H1 (cell line): Measurements from ENCODE around the gene AKR1B1. TPM values are rescaled to one million over a fixed set of nuclear protein-coding genes. Genes with fewer than 3 reads are reported as not detected.

Experiments used
- CTCF ChIA-PET: fragments of 300-600 bp; sonication (Branson Sonifier 250); formaldehyde crosslinking; loops from one replicate; lab custom pipeline; 2021; ENCODE audit not compliant: partially characterized antibody; lab: Charles Lee
- POLR2A ChIA-PET: fragments of 300-600 bp; sonication (Branson Sonifier 250); formaldehyde crosslinking; loops from one replicate; lab custom pipeline; 2021; ENCODE audit warnings: inconsistent platforms; ENCODE audit not compliant: partially characterized antibody; lab: Charles Lee
- DNase-seq, 2 experiments: peaks; one replicate each; pipeline versions ENCODE4 v3.0.0 to v3.0.0-alpha.2; 2010 to 2022; ENCODE audit warnings: low spot score in 2 of 2, low read depth in 1 of 2, mixed read lengths in 1 of 2
- FAIRE-seq: peaks from 2 replicates; lab custom pipeline; 2011; peaks lifted over from hg19 to GRCh38; lab: Jason Lieb, UNC
- H2AFZ ChIP-seq: 2 replicates; pipeline ENCODE4 v1.8.1; 2012; ENCODE audit warnings: low read length, inconsistent platforms
- H2AK5ac ChIP-seq: 2 replicates; pipeline ENCODE4 v1.6.1; 2013; ENCODE audit warnings: low read depth, low read length
- H2BK120ac ChIP-seq: replicated peaks from 2 replicates; pipeline ENCODE3; 2013; ENCODE audit warnings: low read depth, low read length, inconsistent platforms
- H2BK12ac ChIP-seq: 2 replicates; pipeline ENCODE4 v1.6.1; 2013; ENCODE audit warnings: low read depth, low read length
- H2BK15ac ChIP-seq: 2 replicates; pipeline ENCODE4 v1.6.1; 2013; ENCODE audit warnings: low read length
- H2BK20ac ChIP-seq: 2 replicates; pipeline ENCODE4 v1.6.1; 2013; ENCODE audit warnings: low read length
- H2BK5ac ChIP-seq: 2 replicates; pipeline ENCODE4 v1.6.1; 2013; ENCODE audit warnings: low read depth, low read length
- H3K14ac ChIP-seq: 2 replicates; pipeline ENCODE4 v1.6.1; 2013; ENCODE audit warnings: inconsistent platforms; ENCODE audit not compliant: insufficient read length
- H3K18ac ChIP-seq: 2 replicates; pipeline ENCODE4 v1.6.1; 2013; ENCODE audit warnings: low read length; ENCODE audit errors: extremely low read depth
- H3K23ac ChIP-seq: 2 replicates; pipeline ENCODE4 v1.6.1; 2013; ENCODE audit warnings: inconsistent platforms; ENCODE audit not compliant: insufficient read length
- H3K23me2 ChIP-seq: 2 replicates; pipeline ENCODE4 v1.6.1; 2013; ENCODE audit warnings: low read depth, low read length
- H3K27ac ChIP-seq: 2 replicates; pipeline ENCODE4 v1.6.1; 2011; ENCODE audit warnings: low read depth, low read length, inconsistent platforms
- H3K27me3 ChIP-seq, 4 experiments: replicated peaks in 1 of 4; 1 replicate in 1 of 4; 2 replicates in 3 of 4; pipeline versions ENCODE4 v1.6.1 to v1.8.1; 2011 to 2013; ENCODE audit warnings: low read length in 3 of 4, mild to moderate bottlenecking in 3 of 4, inconsistent platforms in 2 of 4, mixed read lengths in 2 of 4, moderate library complexity in 1 of 4; ENCODE audit not compliant: control insufficient read depth in 3 of 4, insufficient read depth in 3 of 4; ENCODE audit errors: extremely low read depth in 1 of 4
- H3K36me3 ChIP-seq, 4 experiments: 2 replicates each; pipeline versions ENCODE4 v1.6.1 to v1.8.1; 2011 to 2013; ENCODE audit warnings: mild to moderate bottlenecking in 4 of 4, low read length in 3 of 4, moderate library complexity in 2 of 4, control low read depth in 1 of 4, inconsistent platforms in 1 of 4; ENCODE audit not compliant: insufficient read depth in 4 of 4, control insufficient read depth in 2 of 4
- H3K4ac ChIP-seq: replicated peaks from 2 replicates; pipeline ENCODE3; 2013; ENCODE audit warnings: low read length, low read depth, mixed read lengths, inconsistent platforms; ENCODE audit not compliant: insufficient read length
- H3K4me1 ChIP-seq, 4 experiments: replicated peaks in 1 of 4; 1 replicate in 1 of 4; 2 replicates in 3 of 4; pipeline versions ENCODE4 v1.6.1 to v1.8.1; 2011 to 2013; ENCODE audit warnings: low read length in 3 of 4, inconsistent platforms in 2 of 4, mixed read lengths in 1 of 4; ENCODE audit not compliant: insufficient read depth in 4 of 4, control insufficient read depth in 3 of 4
- H3K4me2 ChIP-seq, 2 experiments: 2 replicates each; pipeline versions ENCODE4 v1.6.1 to v1.8.1; 2011 to 2013; ENCODE audit warnings: low read depth in 2 of 2, low read length in 2 of 2, control low read depth in 1 of 2, inconsistent platforms in 1 of 2, mild to moderate bottlenecking in 1 of 2; ENCODE audit not compliant: insufficient read depth in 1 of 2
- H3K4me3 ChIP-seq, 4 experiments: fragments of 200-600, 300-600 bp in 1 of 4; sonication (generic), shearing (Covaris generic), sonication (Bioruptor Twin) in 1 of 4; 2 replicates each; pipeline versions ENCODE4 v1.5.1 to v1.8.1; 2011 to 2016; ENCODE audit warnings: low read length in 4 of 4, low read depth in 3 of 4, control low read depth in 2 of 4, inconsistent platforms in 2 of 4, mild to moderate bottlenecking in 2 of 4, mixed read lengths in 1 of 4, moderate library complexity in 1 of 4; ENCODE audit not compliant: insufficient read depth in 2 of 4; ENCODE audit errors: extremely low read depth in 1 of 4
- H3K56ac ChIP-seq: replicated peaks from 2 replicates; pipeline ENCODE3; 2013; ENCODE audit warnings: low read depth, mild to moderate bottlenecking, mixed read lengths, low read length, inconsistent platforms; ENCODE audit not compliant: insufficient read length
- H3K79me1 ChIP-seq: 2 replicates; pipeline ENCODE4 v1.6.1; 2013; ENCODE audit warnings: low read depth, low read length, control low read depth
- H3K79me2 ChIP-seq, 2 experiments: 2 replicates each; pipeline versions ENCODE4 v1.6.1 to v1.8.1; 2012 to 2013; ENCODE audit warnings: low read length in 2 of 2, mild to moderate bottlenecking in 2 of 2, inconsistent platforms in 1 of 2; ENCODE audit not compliant: insufficient read depth in 2 of 2, control insufficient read depth in 1 of 2
- H3K9ac ChIP-seq, 4 experiments: replicated peaks in 1 of 4; 1 replicate in 1 of 4; 2 replicates in 3 of 4; pipeline versions ENCODE4 v1.6.1 to v1.8.1; 2011 to 2013; ENCODE audit warnings: low read depth in 3 of 4, low read length in 3 of 4, control low read depth in 2 of 4, mild to moderate bottlenecking in 2 of 4, moderate library complexity in 2 of 4, inconsistent platforms in 1 of 4; ENCODE audit errors: extremely low read depth in 1 of 4
- H3K9me3 ChIP-seq, 2 experiments: 2 replicates each; pipeline versions ENCODE4 v1.6.1 to v1.8.1; 2012 to 2013; ENCODE audit warnings: mild to moderate bottlenecking in 2 of 2, moderate library complexity in 2 of 2, control low read depth in 1 of 2, inconsistent platforms in 1 of 2, low read depth in 1 of 2, low read length in 1 of 2, mixed read lengths in 1 of 2; ENCODE audit not compliant: insufficient read depth in 2 of 2
- H4K20me1 ChIP-seq, 2 experiments: replicated peaks in 1 of 2; 2 replicates each; pipeline versions ENCODE3 to v1.8.1; 2011 to 2013; ENCODE audit warnings: inconsistent platforms in 2 of 2, low read length in 2 of 2, mild to moderate bottlenecking in 1 of 2; ENCODE audit not compliant: insufficient read depth in 2 of 2, control insufficient read depth in 1 of 2
- H4K5ac ChIP-seq: 2 replicates; pipeline ENCODE4 v1.6.1; 2013; ENCODE audit warnings: low read length, low read depth, mixed read lengths, inconsistent platforms; ENCODE audit not compliant: insufficient read length
- H4K8ac ChIP-seq: 2 replicates; pipeline ENCODE4 v1.8.0; 2013; ENCODE audit warnings: mild to moderate bottlenecking, moderate library complexity, low read length, inconsistent platforms; ENCODE audit not compliant: insufficient read depth; ENCODE audit errors: extremely low read depth
- H4K91ac ChIP-seq: replicated peaks from 2 replicates; pipeline ENCODE3; 2013; ENCODE audit warnings: low read length, mixed read lengths, inconsistent platforms; ENCODE audit not compliant: insufficient read length
- E2F6 ChIP-seq: IDR thresholded peaks from 2 replicates; pipeline ENCODE4 v1.6.1; 2012; ENCODE audit warnings: inconsistent platforms
- EGR1 ChIP-seq: IDR thresholded peaks from 2 replicates; pipeline ENCODE4 v1.6.1; 2011; ENCODE audit warnings: low read depth, low read length, borderline replicate concordance
- EP300 ChIP-seq, 2 experiments: IDR thresholded peaks; 1 replicate in 1 of 2; 2 replicates in 1 of 2; pipeline ENCODE4 v1.6.1; 2011 to 2012; ENCODE audit warnings: low read depth in 2 of 2, low read length in 2 of 2, mild to moderate bottlenecking in 2 of 2, borderline replicate concordance in 1 of 2, inconsistent platforms in 1 of 2, moderate library complexity in 1 of 2
- EZH2 ChIP-seq: fragments of 200-600 bp; sonication (generic); IDR thresholded peaks from 2 replicates; pipeline ENCODE4 v1.7.1; 2012; ENCODE audit warnings: low read depth, mild to moderate bottlenecking, moderate library complexity, low read length, inconsistent platforms; ENCODE audit not compliant: severe bottlenecking
- GABPA ChIP-seq: IDR thresholded peaks from 2 replicates; pipeline ENCODE4 v1.6.1; 2011; ENCODE audit warnings: mild to moderate bottlenecking, low read length, moderate library complexity, borderline replicate concordance; ENCODE audit not compliant: insufficient read depth
- MAFK ChIP-seq: IDR thresholded peaks from 2 replicates; pipeline ENCODE4 v1.6.1; 2012; ENCODE audit warnings: low read depth, mild to moderate bottlenecking, improper control_type of control experiment, low read length
- MAX ChIP-seq: IDR thresholded peaks from 2 replicates; pipeline ENCODE4 v1.6.1; 2012; ENCODE audit warnings: inconsistent platforms
- SIX5 ChIP-seq: IDR thresholded peaks from 2 replicates; pipeline ENCODE4 v1.6.1; 2011; ENCODE audit warnings: mild to moderate bottlenecking, low read depth, low read length
- SUZ12 ChIP-seq: fragments of 200-600 bp; sonication (generic); IDR thresholded peaks from 2 replicates; pipeline ENCODE4 v1.6.1; 2012; ENCODE audit warnings: mild to moderate bottlenecking, inconsistent platforms, low read length, moderate library complexity, mixed read lengths
- TAF7 ChIP-seq: optimal IDR thresholded peaks from 2 replicates; pipeline ENCODE3; 2011; ENCODE audit warnings: low read depth, mild to moderate bottlenecking, inconsistent platforms, low read length, moderate library complexity, borderline replicate concordance
- TCF12 ChIP-seq: IDR thresholded peaks from 2 replicates; pipeline ENCODE4 v1.6.1; 2011; ENCODE audit warnings: low read depth, mild to moderate bottlenecking, low read length
- ZNF274 ChIP-seq: IDR thresholded peaks from 2 replicates; pipeline ENCODE4 v1.7.0; 2012; ENCODE audit warnings: low read length, borderline replicate concordance; ENCODE audit errors: extremely low read depth
- WGBS, 2 experiments: shearing (Covaris generic) in 1 of 2; methylation state at CpG; one replicate each; pipeline versions ENCODE4 v1.1.6 to v1.1.7; 2013 to 2015; ENCODE audit warnings: low lambda C conversion rate in 2 of 2, mixed read lengths in 2 of 2, inconsistent platforms in 1 of 2, low coverage in 1 of 2, missing lambda C conversion rate in 1 of 2; ENCODE audit not compliant: insufficient replicate concordance in 2 of 2, insufficient coverage in 1 of 2, insufficient read length in 1 of 2; ENCODE audit errors: extremely low coverage in 1 of 2, missing lambda C conversion rate in 1 of 2; 5-methylcytosine and 5-hydroxymethylcytosine counted together
- polyA plus RNA-seq, 7 experiments: library from polyadenylated mRNA; depleted of rRNA in 3 of 7; stranded (reverse) in 5 of 7; unstranded in 2 of 7; fragments of >200 nt in 5 of 7; fragments of 200-250 nt in 2 of 7; gene quantifications; 1 replicate in 5 of 7; 2 replicates in 1 of 7; 4 replicates in 1 of 7; pipeline versions ENCODE4 v1.2.1 to v1.2.3, GENCODE V29; 2011 to 2013; ENCODE audit warnings: missing spikeins in 2 of 7, mixed read lengths in 2 of 7
- total RNA-seq: library from RNA; stranded (reverse); fragmentation: NEBNext Ultra II Directional; extraction: Animal tissue kit (Norgen Biotek cat#: 25700); gene quantifications from 2 replicates; pipeline ENCODE4 v1.2.1, GENCODE V29; 2021

The AKR1B1 gene
- total and polyA plus RNA-seq, 2 of the 8 experiments (the other 6 are each of a cell fraction or from before 2014, with no cell fraction given), result 195 to 273 TPM

GRCh38 chr7:134449680-134450079 lies 9.2 kb downstream of the AKR1B1 start:
- no peak overlapping the region for H3K18ac ChIP-seq
- H3K4me1 ChIP-seq, result no peaks in the 10 kb centered on the region; a peak in 1 of 7 replicates
- H4K5ac ChIP-seq, result no peak overlapping the region
- peaks cover 0 to 23% of the 10 kb centered on the region in 2 experiments; a peak in 3 of 4 replicates for H3K79me2 ChIP-seq
- peaks cover 10 to 22% of the 10 kb centered on the region in 2 experiments for H4K20me1 ChIP-seq
- H2BK5ac ChIP-seq, result no peak overlapping the region
- H3K23me2 ChIP-seq, result no peaks in the 10 kb centered on the region
- no peak overlapping the region for H4K8ac ChIP-seq
- no peak overlapping the region for H3K23ac ChIP-seq
- WGBS, 2 experiments, result 84% methylated on average over 7 of the region's 7 CpGs; no CpG with 5 or more reads in 1 of the 2 experiments
- H3K36me3 ChIP-seq, result peaks cover 31 to 64% (median 55%) of the 10 kb centered on the region in 4 experiments
- ChIA-PET CTCF (interaction anchor here (0.9 to 6.1 kb wide), 3 partner anchors 17 to 183 kb away, joined by 3 to 39 read pairs (median 11); no protein-coding TSS in a partner anchor), POLR2A (interaction anchor here (2.6 kb wide), 1 partner anchor 9 kb away, joined by 12 read pairs; the partner anchor contains the start of gene AKR1B1)
- peaks cover 6% of the 10 kb centered on the region; the same call in 1 of the 2 replicates for H3K79me1 ChIP-seq
- H2BK12ac ChIP-seq, result no peak overlapping the region
- no peak overlapping the region for H3K27ac ChIP-seq
- H3K27me3 ChIP-seq, result no peaks in the 10 kb centered on the region
- no peak overlapping the region for H3K4me3 ChIP-seq
- no peak for FAIRE-seq
- no peak overlapping the region for H2BK120ac ChIP-seq
- H2BK15ac ChIP-seq, result no peak overlapping the region
- H2BK20ac ChIP-seq, result no peak overlapping the region
- no peak overlapping the region for H4K91ac ChIP-seq
- no peak overlapping the region for H3K4ac ChIP-seq
- H3K9me3 ChIP-seq, result no peaks in the 10 kb centered on the region
- no peak overlapping the region for H3K14ac ChIP-seq
- H3K4me2 ChIP-seq, result no peak overlapping the region
- no peak for DNase-seq
- H2AFZ ChIP-seq, result no peak overlapping the region
- no peak overlapping the region for H3K56ac ChIP-seq
- H2AK5ac ChIP-seq, result no peak overlapping the region
- no peak overlapping the region for H3K9ac ChIP-seq
- TF ChIP-seq EP300 (IDR thresholded peaks at IDR 0.05; ENCODE audit: borderline replicate concordance in 1 of 2, low read depth in 2 of 2, low read length in 2 of 2) (no peak), ZNF274 (no peak), SIX5 (no peak), TAF7 (no peak), TCF12 (no peak), E2F6 (no peak), SUZ12 (no peak), MAX (no peak), EGR1 (no peak), GABPA (no peak), EZH2 (no peak), MAFK (no peak)
